Stimulated activated CD4-positive, alpha-beta T cell treated with anti-CD3 and anti-CD28 coated beads, Interleukin-15, amount 100 ng/mL, for 48 hours (primary cell): ENCODE results near the gene SH3BP2.

Experiments used
- DNase-seq, 2 donors: peaks; one replicate each; pipeline ENCODE4 v3.0.0-alpha.2; 2020; ENCODE audit warnings: low read depth in 2 of 2

The SH3BP2 gene

GRCh38 chr4:2792711-2793585 lies at the start of gene SH3BP2:
Gene SH3BP2, plus strand, starts transcription at chr4:2793085. Its CDS starts 27,533 bp downstream, at chr4:2820618.
- peak in 1 of 2 donors; percentile 61 for DNase-seq

- no peak for DNase-seq
Measured at GRCh38 chr4:2743518-2744445, 49.1 kb upstream of the SH3BP2 start.

GRCh38 chr4:2744576-2745270 lies 48.2 kb upstream of the SH3BP2 start:
- DNase-seq: no peak

- no peak for DNase-seq
Measured at GRCh38 chr4:2745516-2745915, 47.4 kb upstream of the SH3BP2 start.

GRCh38 chr4:2745981-2746806 lies 46.7 kb upstream of the SH3BP2 start:
- peak; percentile 93 to 96 for DNase-seq

- DNase-seq: no peak
Measured at GRCh38 chr4:2746891-2747695, 45.8 kb upstream of the SH3BP2 start.

GRCh38 chr4:2750719-2751605 lies 41.9 kb upstream of the SH3BP2 start:
- no peak for DNase-seq

- DNase-seq: no peak
Measured at GRCh38 chr4:2753436-2753835, 39.4 kb upstream of the SH3BP2 start.

GRCh38 chr4:2754848-2755819 lies 37.8 kb upstream of the SH3BP2 start:
- DNase-seq: no peak

GRCh38 chr4:2755821-2756690 lies 36.8 kb upstream of the SH3BP2 start, which contains the start of gene TNIP2:
Gene TNIP2, minus strand, starts transcription at chr4:2756336. Its CDS starts 47 bp downstream, at chr4:2756289.
- peak; percentile 66 to 68 for DNase-seq

GRCh38 chr4:2756691-2757350 lies 36.1 kb upstream of the SH3BP2 start:
- no peak for DNase-seq

- no peak for DNase-seq
Measured at GRCh38 chr4:2757426-2757825, 35.5 kb upstream of the SH3BP2 start.

GRCh38 chr4:2761035-2761923 lies 31.6 kb upstream of the SH3BP2 start:
- no peak for DNase-seq

GRCh38 chr4:2762048-2762447 lies 30.8 kb upstream of the SH3BP2 start:
- DNase-seq: no peak
